H1 (cell line): ENCODE results near the gene YTHDC2.

Experiments used
- EP300 ChIP-seq, 2 experiments: IDR thresholded peaks; 1 replicate in 1 of 2; 2 replicates in 1 of 2; pipeline ENCODE4 v1.6.1; 2011 to 2012; ENCODE audit warnings: low read depth in 2 of 2, low read length in 2 of 2, mild to moderate bottlenecking in 2 of 2, borderline replicate concordance in 1 of 2, inconsistent platforms in 1 of 2, moderate library complexity in 1 of 2
- EZH2 ChIP-seq: fragments of 200-600 bp; sonication (generic); IDR thresholded peaks from 2 replicates; pipeline ENCODE4 v1.7.1; 2012; ENCODE audit warnings: low read depth, mild to moderate bottlenecking, moderate library complexity, low read length, inconsistent platforms; ENCODE audit not compliant: severe bottlenecking
- PHF8 ChIP-seq: fragments of 200-600 bp; sonication (generic); conservative IDR thresholded peaks from 2 replicates; pipeline ENCODE4 v1.7.1; 2012; ENCODE audit warnings: low read depth, mild to moderate bottlenecking, inconsistent platforms, low read length, moderate library complexity
- POLR2A ChIP-seq, 2 experiments: IDR thresholded peaks; 1 replicate in 1 of 2; 2 replicates in 1 of 2; pipeline ENCODE4 v1.6.1; 2011; ENCODE audit warnings: low read depth in 2 of 2, low read length in 2 of 2, mild to moderate bottlenecking in 2 of 2; ENCODE audit errors: control extremely low read depth in 1 of 2

DNA sequence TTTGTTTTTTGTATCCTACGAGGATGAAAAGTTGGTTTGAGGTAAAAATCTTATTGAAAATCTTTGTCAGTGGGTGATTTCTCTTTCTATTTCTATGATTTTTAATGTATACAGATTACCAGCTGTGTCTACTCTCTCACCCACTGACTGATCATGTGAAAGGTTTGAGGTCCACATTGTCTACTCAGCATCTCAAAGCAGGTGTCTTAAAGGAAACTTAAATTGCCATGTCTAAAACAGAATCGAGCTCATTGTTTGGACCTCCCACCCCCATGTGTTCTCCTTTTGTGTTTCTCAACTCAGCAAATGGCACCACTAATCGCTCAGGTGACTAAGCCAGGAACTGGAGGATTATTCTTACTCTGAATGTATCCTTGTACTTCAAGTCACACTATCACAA, 121.5 kb downstream of the YTHDC2 start:
- no peak for TF ChIP-seq EZH2
- TF ChIP-seq EP300 (IDR thresholded peaks at IDR 0.05; ENCODE audit: borderline replicate concordance in 1 of 2, low read depth in 2 of 2, low read length in 2 of 2) = no peak
- no peak for TF ChIP-seq PHF8
- TF ChIP-seq POLR2A (IDR thresholded peaks at IDR 0.05; ENCODE audit: control extremely low read depth in 1 of 2, low read depth in 2 of 2, low read length in 2 of 2) = no peak
